PC-9 (cell line): Measurements from ENCODE around the gene ZMIZ1. TPM values are rescaled to one million over a fixed set of nuclear protein-coding genes. Genes with fewer than 3 reads are reported as not detected.

Source experiments
- BruUV-seq: library from RNA; stranded (reverse); fragments of 400-500 nt; replicated peaks from 2 replicates; lab custom pipeline; 2021; lab: Mats Ljungman, UMichigan
- CTCF ChIA-PET: fragments of 300-600 bp; sonication (Branson Sonifier 250); formaldehyde crosslinking; loops from one replicate; lab custom pipeline; 2022; ENCODE audit warnings: antibody characterized with exemption; lab: Charles Lee
- POLR2A ChIA-PET: fragments of 300-600 bp; sonication (Branson Sonifier 250); formaldehyde crosslinking; loops from one replicate; lab custom pipeline; 2022; ENCODE audit warnings: antibody characterized with exemption; ENCODE audit not compliant: unreplicated experiment; lab: Charles Lee
- DNase-seq, 2 experiments: peaks; one replicate each; pipeline versions ENCODE4 v3.0.0 to v3.0.0-alpha.2; 2015 to 2022; ENCODE audit warnings: mixed read lengths in 1 of 2
- H2AFZ ChIP-seq: fragments of 200-600 bp; sonication (generic); 2 replicates; pipeline ENCODE4 v1.8.1; 2017; ENCODE audit warnings: antibody characterized with exemption
- H3F3A ChIP-seq: fragments of 200-600 bp; sonication (generic); 2 replicates; pipeline ENCODE4 v1.8.1; 2017; ENCODE audit warnings: antibody characterized with exemption, mild to moderate bottlenecking, low read depth; ENCODE audit not compliant: insufficient read depth
- H3K27ac ChIP-seq: fragments of 200-600 bp; sonication (generic); 2 replicates; pipeline ENCODE4 v1.6.1; 2016; ENCODE audit warnings: mixed run types
- H3K27me3 ChIP-seq: fragments of 200-600 bp; sonication (generic); 2 replicates; pipeline ENCODE4 v1.6.1; 2016; ENCODE audit warnings: low read depth, mixed run types; ENCODE audit not compliant: insufficient read depth
- H3K36me3 ChIP-seq: fragments of 200-600 bp; sonication (generic); 2 replicates; pipeline ENCODE4 v1.6.1; 2016; ENCODE audit warnings: low read depth, mixed run types
- H3K4me1 ChIP-seq: fragments of 200-600 bp; sonication (generic); replicated peaks from 2 replicates; pipeline ENCODE4 v1.6.1; 2016; ENCODE audit warnings: mixed run types; ENCODE audit not compliant: insufficient read depth
- H3K4me2 ChIP-seq: fragments of 200-600 bp; sonication (generic); 2 replicates; pipeline ENCODE4 v1.6.1; 2017; ENCODE audit warnings: mixed run types
- H3K4me3 ChIP-seq: fragments of 200-600 bp; sonication (generic); 2 replicates; pipeline ENCODE4 v1.6.1; 2016; ENCODE audit warnings: mixed run types
- H3K79me2 ChIP-seq: fragments of 200-600 bp; sonication (generic); 2 replicates; pipeline ENCODE4 v1.6.1; 2017; ENCODE audit warnings: low read depth, mixed run types
- H3K9me2 ChIP-seq: fragments of 200-600 bp; sonication (generic); 2 replicates; pipeline ENCODE4 v1.8.1; 2017; ENCODE audit warnings: mild to moderate bottlenecking; ENCODE audit not compliant: insufficient read depth
- H3K9me3 ChIP-seq: fragments of 200-600 bp; sonication (generic); 2 replicates; pipeline ENCODE4 v1.8.1; 2016; ENCODE audit warnings: low read depth; ENCODE audit not compliant: insufficient read depth
- H4K20me1 ChIP-seq: fragments of 200-600 bp; sonication (generic); 2 replicates; pipeline ENCODE4 v1.8.1; 2017; ENCODE audit not compliant: insufficient read depth
- EZH2 ChIP-seq: fragments of 200-600 bp; sonication (generic); IDR thresholded peaks from 2 replicates; pipeline ENCODE4 v1.8.0; 2017; ENCODE audit warnings: antibody characterized with exemption, low read depth
- intact Hi-C: fragments of 100-400 bp; cut with micrococcal nuclease; formaldehyde crosslinking; loops from one replicate; pipeline ENCODE4 v1.10.0; 2022; ENCODE audit not compliant: unreplicated experiment
- total RNA-seq: library from RNA; stranded (reverse); gene quantifications from 2 replicates; pipeline ENCODE4 v1.2.3, GENCODE V29; 2021
- TF ChIP-seq, protein P1 (sequence below): fragments of 200-600 bp; sonication (generic); conservative IDR thresholded peaks from 2 replicates; pipeline ENCODE4 v1.6.1; 2017; ENCODE audit warnings: mixed run types, antibody characterized with exemption, mild to moderate bottlenecking, moderate library complexity

ZMIZ1 gene
- total RNA-seq, 1 experiment from 2014 or later: 47.6 TPM

DNA sequence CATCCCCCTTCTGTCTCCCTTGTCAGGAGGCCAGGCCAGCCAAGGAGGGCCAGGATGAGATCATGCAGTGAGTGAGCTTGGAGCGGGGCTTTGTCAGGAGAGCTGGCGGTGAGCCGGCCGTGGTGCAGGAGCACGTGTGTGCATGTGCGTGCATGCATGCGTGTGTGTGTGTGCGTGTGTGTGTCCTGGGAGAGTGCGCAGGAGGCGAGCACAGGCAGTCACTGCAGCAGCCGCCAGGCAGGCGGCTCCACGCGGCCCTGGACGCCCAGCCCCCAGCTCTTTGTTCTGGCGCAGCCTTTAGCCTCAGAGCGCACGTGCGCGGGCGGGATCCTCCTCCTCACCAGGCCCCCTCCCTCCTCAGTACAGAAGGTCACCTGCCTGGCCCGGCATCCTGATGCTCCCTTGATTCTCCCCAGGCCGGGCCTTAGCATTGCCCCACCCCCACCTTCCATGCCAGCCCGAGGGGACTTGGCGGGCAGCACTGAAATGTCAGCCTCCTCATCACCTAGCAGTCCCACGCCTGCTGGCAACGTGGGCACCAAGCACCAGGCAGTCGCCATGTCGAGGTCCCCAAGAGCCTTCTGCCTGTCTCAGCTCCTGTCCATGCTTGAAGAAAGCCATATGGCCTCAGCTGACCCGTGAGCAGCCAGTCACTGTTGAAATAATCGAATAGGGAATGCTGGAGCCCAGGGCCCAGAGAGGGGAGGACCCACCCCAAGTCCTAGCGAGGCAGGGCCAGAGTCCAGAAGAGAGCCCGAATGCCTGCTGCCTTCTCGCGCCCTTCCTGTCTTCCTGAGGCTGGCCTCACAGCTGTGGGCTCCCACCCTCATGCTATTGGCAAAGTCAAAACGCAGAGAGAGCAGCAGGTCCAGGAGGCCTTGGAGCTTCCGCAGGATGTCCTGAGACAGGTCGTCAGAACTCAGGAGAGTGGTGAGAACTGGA lies 152.6 kb downstream of the ZMIZ1 start:
- intact Hi-C loops: no loop called here
- BruUV-seq: no TSS peak
- POLR2A ChIA-PET: no interaction called here

DNA sequence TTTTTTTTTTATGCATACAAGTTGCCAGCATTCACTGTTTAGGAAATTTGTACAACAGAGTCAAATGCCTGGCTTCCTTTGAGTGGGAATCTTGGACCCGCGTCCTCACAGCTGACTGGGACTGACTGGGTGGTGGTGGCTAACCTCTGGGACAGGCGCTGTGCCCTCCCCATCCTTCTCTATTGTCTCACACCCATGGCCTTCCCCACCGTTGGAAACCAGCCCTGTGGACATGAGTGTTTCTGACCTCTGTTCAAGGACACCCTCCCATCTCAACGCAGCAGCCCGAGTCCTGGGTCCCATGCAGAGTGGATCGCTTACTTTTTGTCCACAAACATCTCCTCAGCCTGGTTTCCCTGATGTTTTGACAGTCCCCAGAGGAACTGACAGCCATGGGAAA lies 153.4 kb downstream of the ZMIZ1 start:
- Histone ChIP-seq H3K9me2 (no peaks in the 10 kb centered on the region), H3K4me2 (no peak overlapping the region), H3K27ac (no peak overlapping the region), H3K4me3 (no peak overlapping the region), H3K27me3 (no peaks in the 10 kb centered on the region), H3K9me3 (no peaks in the 10 kb centered on the region), H4K20me1 (peaks cover 15% of the 10 kb centered on the region; the same call in 1 of the 2 replicates), H3K36me3 (0 out of 2 replicates have a peak, but pooled peaks cover 7% of the 10 kb centered on the region), H2AFZ (no peak overlapping the region), H3K79me2 (no peaks in the 10 kb centered on the region), H3F3A (no peaks in the 10 kb centered on the region), H3K4me1 (no peaks in the 10 kb centered on the region)
- CTCF ChIA-PET: no interaction called here
- no peak for TF ChIP-seq EZH2
- TF ChIP-seq, protein P1, sequence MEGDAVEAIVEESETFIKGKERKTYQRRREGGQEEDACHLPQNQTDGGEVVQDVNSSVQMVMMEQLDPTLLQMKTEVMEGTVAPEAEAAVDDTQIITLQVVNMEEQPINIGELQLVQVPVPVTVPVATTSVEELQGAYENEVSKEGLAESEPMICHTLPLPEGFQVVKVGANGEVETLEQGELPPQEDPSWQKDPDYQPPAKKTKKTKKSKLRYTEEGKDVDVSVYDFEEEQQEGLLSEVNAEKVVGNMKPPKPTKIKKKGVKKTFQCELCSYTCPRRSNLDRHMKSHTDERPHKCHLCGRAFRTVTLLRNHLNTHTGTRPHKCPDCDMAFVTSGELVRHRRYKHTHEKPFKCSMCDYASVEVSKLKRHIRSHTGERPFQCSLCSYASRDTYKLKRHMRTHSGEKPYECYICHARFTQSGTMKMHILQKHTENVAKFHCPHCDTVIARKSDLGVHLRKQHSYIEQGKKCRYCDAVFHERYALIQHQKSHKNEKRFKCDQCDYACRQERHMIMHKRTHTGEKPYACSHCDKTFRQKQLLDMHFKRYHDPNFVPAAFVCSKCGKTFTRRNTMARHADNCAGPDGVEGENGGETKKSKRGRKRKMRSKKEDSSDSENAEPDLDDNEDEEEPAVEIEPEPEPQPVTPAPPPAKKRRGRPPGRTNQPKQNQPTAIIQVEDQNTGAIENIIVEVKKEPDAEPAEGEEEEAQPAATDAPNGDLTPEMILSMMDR: no peak
- DNase-seq: no peak
- BruUV-seq: no TSS peak
- intact Hi-C loops: no loop called here
- POLR2A ChIA-PET: no interaction called here

More for the DNA sequence above, 152.6 kb downstream of the ZMIZ1 start:
- CTCF ChIA-PET: no interaction called here
- DNase-seq: no peak
- Histone ChIP-seq H2AFZ (no peak overlapping the region), H3K4me1 (no peaks in the 10 kb centered on the region), H3K79me2 (no peaks in the 10 kb centered on the region), H3K9me2 (no peaks in the 10 kb centered on the region), H3K27ac (no peak overlapping the region), H3F3A (no peaks in the 10 kb centered on the region), H3K27me3 (no peaks in the 10 kb centered on the region), H3K4me2 (no peak overlapping the region), H4K20me1 (peaks cover 15% of the 10 kb centered on the region; the same call in 1 of the 2 replicates), H3K9me3 (no peaks in the 10 kb centered on the region), H3K36me3 (peaks cover 7% of the 10 kb centered on the region; the same call in 1 of the 2 replicates), H3K4me3 (no peak overlapping the region)
- TF ChIP-seq, protein P1: no peak
- no peak for TF ChIP-seq EZH2

DNA sequence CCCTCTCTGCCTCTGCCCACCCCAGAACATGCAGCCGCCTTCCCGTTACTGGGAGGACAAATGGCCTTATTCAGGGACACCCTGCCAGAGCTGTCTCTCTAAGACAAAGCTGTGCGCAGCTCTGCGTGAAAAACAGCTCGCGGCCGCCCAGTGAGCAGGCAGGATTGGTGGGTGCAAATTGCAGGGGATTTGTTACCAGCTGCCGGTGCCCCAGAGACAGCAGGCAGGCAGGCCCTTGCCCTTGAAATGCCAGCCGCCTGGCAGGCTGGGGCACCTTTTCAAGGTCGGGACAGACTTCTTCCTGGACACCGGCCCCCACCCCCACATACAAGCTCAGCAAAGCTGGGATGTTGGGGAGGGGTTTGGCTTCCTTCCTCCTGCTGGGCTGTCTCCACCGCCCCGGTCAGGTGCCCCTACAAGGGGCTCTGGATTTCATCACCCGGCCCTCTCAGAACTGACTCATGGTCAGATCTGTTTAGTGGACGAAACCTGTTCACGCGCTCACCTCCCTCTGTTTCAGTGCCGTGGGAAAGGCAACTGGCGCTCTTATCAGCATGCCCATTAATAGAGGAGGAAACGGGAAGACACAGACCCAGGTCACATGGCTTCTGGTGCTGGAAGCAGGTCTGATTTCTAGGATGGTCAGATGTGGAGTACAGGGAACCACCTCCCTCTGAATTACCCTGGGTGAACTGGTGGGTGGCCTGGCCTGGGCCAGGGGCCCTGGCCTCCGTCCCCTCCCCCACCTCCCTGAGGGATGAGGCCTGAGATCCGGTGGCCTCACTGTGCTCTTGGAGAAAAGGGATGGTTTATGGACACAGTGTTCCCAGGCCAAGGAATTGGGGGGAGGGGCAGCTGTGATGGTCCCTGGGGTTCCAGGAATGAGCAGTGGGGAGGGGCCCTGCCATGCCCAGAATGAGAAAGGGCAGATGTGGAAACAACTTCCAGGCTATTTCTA lies 154.6 kb downstream of the ZMIZ1 start:
- no peak overlapping the region for H2AFZ ChIP-seq
- TF ChIP-seq EZH2: no peak
- TF ChIP-seq, protein P1: no peak
- H3K27me3 ChIP-seq: no peaks in the 10 kb centered on the region
- H3K4me2 ChIP-seq: no peak overlapping the region
- no peaks in the 10 kb centered on the region for H3K9me2 ChIP-seq
- no peak overlapping the region for H3K4me3 ChIP-seq
- H3K9me3 ChIP-seq: no peaks in the 10 kb centered on the region
- no peaks in the 10 kb centered on the region for H3K79me2 ChIP-seq
- no peak for DNase-seq
- 0 out of 2 replicates have a peak, but pooled peaks cover 1% of the 10 kb centered on the region for H3F3A ChIP-seq
- no TSS peak for BruUV-seq
- intact Hi-C loops: no loop called here
- POLR2A ChIA-PET: no interaction called here
- H3K4me1 ChIP-seq: no peaks in the 10 kb centered on the region
- CTCF ChIA-PET: no interaction called here
- peaks cover 15% of the 10 kb centered on the region; the same call in 1 of the 2 replicates for H4K20me1 ChIP-seq
- 0 out of 2 replicates have a peak, but pooled peaks cover 7% of the 10 kb centered on the region for H3K36me3 ChIP-seq
- no peak overlapping the region for H3K27ac ChIP-seq
